Endothelial cell (in vitro differentiated cells): Measurements from ENCODE around the gene CHAC1. TPM values are rescaled to one million over a fixed set of nuclear protein-coding genes. Genes with fewer than 3 reads are reported as not detected.
A peak's percentile ranks its signal among the peaks of the same experiment; 100 is the strongest.

Source experiments
- DNase-seq: peaks from one replicate; pipeline ENCODE4 v3.0.0; 2021; ENCODE audit warnings: low spot score
- H3K27ac Mint-ChIP-seq: one replicate; pipeline ENCODE4 v1.8.0; 2021; ENCODE audit warnings: mixed read lengths, inconsistent platforms; ENCODE audit not compliant: unreplicated experiment
- H3K27me3 Mint-ChIP-seq: one replicate; pipeline ENCODE4 v1.8.0; 2021; ENCODE audit warnings: mild to moderate bottlenecking, moderate library complexity, mixed read lengths, inconsistent platforms; ENCODE audit not compliant: unreplicated experiment
- H3K36me3 Mint-ChIP-seq: one replicate; pipeline ENCODE4 v1.8.0; 2021; ENCODE audit warnings: mild to moderate bottlenecking, low read depth, mixed read lengths, inconsistent platforms; ENCODE audit not compliant: unreplicated experiment
- H3K4me1 Mint-ChIP-seq: one replicate; pipeline ENCODE4 v1.8.0; 2021; ENCODE audit warnings: mild to moderate bottlenecking, mixed read lengths, inconsistent platforms; ENCODE audit not compliant: unreplicated experiment
- H3K4me3 Mint-ChIP-seq: one replicate; pipeline ENCODE4 v1.8.0; 2021; ENCODE audit warnings: mild to moderate bottlenecking, mixed read lengths, inconsistent platforms; ENCODE audit not compliant: unreplicated experiment
- H3K9me3 Mint-ChIP-seq: one replicate; pipeline ENCODE4 v1.8.0; 2021; ENCODE audit warnings: mixed read lengths, inconsistent platforms; ENCODE audit not compliant: unreplicated experiment
- CTCF ChIP-seq: fragments of 200-600 bp; sonication (generic); IDR thresholded peaks from one replicate; pipeline ENCODE4 v1.5.0; 2021; ENCODE audit warnings: antibody characterized with exemption; ENCODE audit not compliant: unreplicated experiment
- total RNA-seq: library from RNA; stranded (reverse); fragmentation: NEBNext Ultra II Directional; extraction: Animal tissue kit (Norgen Biotek cat#: 25700); gene quantifications from one replicate; pipeline ENCODE4 v1.2.1, GENCODE V29; 2021; ENCODE audit not compliant: unreplicated experiment

CHAC1 gene
- total RNA-seq, 1 donor from 2014 or later, result 16.4 TPM

DNA sequence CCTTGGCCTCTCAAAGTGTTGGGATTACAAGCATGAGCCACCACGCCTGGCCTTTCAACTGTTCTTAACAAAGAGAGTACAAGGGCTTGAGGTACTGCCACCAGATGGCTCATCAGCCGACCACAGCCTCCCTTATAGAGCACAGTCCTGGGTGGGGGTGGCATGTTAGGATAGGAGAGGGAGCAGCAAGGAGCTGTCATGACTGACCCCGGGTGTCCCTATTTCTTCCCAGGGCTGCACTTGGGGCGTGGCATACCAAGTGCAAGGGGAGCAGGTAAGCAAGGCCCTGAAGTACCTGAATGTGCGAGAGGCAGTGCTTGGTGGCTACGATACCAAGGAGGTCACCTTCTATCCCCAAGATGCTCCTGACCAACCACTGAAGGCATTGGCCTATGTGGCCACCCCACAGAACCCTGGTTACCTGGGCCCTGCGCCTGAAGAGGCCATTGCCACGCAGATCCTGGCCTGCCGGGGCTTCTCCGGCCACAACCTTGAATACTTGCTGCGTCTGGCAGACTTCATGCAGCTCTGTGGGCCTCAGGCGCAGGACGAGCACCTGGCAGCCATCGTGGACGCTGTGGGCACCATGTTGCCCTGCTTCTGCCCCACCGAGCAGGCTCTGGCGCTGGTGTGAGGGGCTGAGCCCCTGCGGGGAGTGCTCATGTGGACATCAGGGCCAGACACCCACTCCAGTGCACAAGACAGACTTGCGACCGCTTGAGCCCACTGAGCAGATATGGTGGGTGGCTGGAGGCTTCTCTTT lies 2.1 kb downstream of the CHAC1 start:
- no peak overlapping the region for H3K27ac Mint-ChIP-seq
- peak overlapping the region; percentile 15 for H3K4me3 Mint-ChIP-seq
- H3K36me3 Mint-ChIP-seq, result peaks cover 16% of the 10 kb centered on the region
- peaks cover 34% of the 10 kb centered on the region for H3K4me1 Mint-ChIP-seq
- DNase-seq, result no peak
- H3K9me3 Mint-ChIP-seq, result no peaks in the 10 kb centered on the region
- TF ChIP-seq CTCF, result no peak
- peaks cover 12% of the 10 kb centered on the region for H3K27me3 Mint-ChIP-seq

- Mint-ChIP-seq H3K4me1 (peaks cover 34% of the 10 kb centered on the region), H3K27me3 (peaks cover 13% of the 10 kb centered on the region), H3K4me3 (no peak overlapping the region), H3K36me3 (peaks cover 16% of the 10 kb centered on the region), H3K27ac (peak overlapping the region; percentile 4), H3K9me3 (no peaks in the 10 kb centered on the region)
- TF ChIP-seq CTCF, result no peak
- DNase-seq, result no peak
These were observed 2.8 kb downstream of the CHAC1 start for GRCh38 chr15:40955930-40956540.

DNA sequence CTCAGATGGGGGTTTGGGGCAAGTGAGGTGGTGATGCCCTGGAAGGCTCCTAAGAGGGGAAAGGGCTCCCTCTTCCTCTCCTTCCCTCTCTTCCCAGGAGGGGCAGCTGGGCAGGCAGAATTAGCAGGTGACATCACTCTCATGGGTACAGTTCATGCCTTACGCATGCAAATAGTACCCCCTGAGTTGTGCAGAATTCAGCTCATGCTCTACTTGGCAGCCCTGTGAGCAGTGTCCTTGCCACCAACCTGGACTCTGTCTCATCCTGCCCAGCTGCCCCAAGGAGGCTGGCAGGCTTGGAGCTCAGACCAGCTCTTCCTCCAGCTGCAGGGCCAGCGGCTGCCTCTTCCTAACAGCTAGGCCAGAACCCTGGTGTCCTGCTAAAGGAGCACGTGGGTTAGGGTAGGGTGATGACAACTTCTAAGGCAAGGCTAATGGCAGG lies 3.3 kb downstream of the CHAC1 start:
- H3K4me3 Mint-ChIP-seq, result no peak overlapping the region
- no peak for DNase-seq
- H3K9me3 Mint-ChIP-seq, result no peaks in the 10 kb centered on the region
- peaks cover 34% of the 10 kb centered on the region for H3K4me1 Mint-ChIP-seq
- no peak for TF ChIP-seq CTCF
- peaks cover 16% of the 10 kb centered on the region for H3K36me3 Mint-ChIP-seq
- H3K27ac Mint-ChIP-seq, result peak overlapping the region; percentile 4
- H3K27me3 Mint-ChIP-seq, result peaks cover 13% of the 10 kb centered on the region

DNA sequence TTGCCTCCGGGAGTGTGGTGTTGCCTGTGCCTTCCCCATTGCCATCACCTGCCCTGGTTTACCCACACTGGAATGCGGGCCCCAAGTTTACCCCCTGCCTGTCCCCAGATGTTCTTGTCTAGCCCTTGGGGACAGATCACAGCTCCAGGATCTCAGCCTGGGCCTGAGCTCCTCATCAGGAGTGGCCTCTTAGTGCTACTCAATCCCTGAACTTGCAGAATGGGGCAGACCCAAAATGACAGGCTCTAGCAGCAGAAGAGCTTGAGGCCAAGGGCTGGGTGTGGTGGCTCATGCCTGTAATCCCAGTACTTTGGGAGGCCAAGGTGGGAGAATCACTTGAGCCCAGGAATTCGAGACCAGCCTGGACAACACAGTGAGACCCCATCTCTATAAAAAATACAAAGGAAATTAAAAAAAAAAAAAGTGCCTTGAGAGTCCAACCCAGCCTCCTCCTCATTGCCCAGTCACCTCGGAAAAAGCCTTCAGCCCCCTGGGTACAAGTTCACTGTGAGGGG lies 3.8 kb downstream of the CHAC1 start:
- no peaks in the 10 kb centered on the region for H3K9me3 Mint-ChIP-seq
- peaks cover 30% of the 10 kb centered on the region for H3K4me1 Mint-ChIP-seq
- H3K27me3 Mint-ChIP-seq, result peaks cover 13% of the 10 kb centered on the region

More for the DNA sequence above, 3.8 kb downstream of the CHAC1 start:
- Mint-ChIP-seq H3K27ac (no peak overlapping the region), H3K4me3 (no peak overlapping the region), H3K36me3 (peaks cover 16% of the 10 kb centered on the region)
- no peak for DNase-seq
- TF ChIP-seq CTCF, result no peak
